ENCODE results near the gene KIDINS220.

The KIDINS220 gene

DNA sequence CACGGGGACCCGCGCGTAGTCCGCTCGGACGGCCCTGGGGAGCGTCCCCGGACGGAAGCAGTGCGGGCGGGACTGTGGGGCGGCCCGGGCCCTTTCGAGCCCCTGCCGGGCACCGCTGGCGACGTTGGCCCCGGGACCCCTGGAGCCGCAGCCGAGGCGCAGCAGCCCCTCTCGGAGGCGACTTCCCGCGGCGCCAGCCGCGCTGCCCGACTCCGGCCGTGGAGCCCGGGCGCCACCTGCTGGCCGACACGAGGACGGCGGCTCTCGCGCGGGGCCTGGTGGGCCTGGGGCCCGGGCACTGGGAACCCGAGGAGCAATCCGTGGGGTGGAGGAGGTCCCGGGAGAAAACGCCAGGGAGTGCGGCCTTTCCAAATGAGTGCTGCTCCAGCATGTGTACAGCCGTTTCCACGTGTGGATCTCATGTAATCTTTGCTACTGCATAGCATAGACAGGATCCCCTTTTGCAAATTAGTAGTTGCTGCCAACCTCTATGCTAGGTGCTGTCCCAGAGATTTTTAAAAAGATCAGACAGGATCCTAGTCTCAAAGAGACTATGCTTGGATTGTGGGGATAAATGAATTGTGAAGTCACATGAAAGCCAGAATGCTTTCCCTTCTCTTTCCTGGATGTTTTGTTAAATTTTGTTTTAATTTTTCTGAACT lies 151.6 kb downstream of the KIDINS220 start:
- peak; percentile 78 for DNase-seq

DNA sequence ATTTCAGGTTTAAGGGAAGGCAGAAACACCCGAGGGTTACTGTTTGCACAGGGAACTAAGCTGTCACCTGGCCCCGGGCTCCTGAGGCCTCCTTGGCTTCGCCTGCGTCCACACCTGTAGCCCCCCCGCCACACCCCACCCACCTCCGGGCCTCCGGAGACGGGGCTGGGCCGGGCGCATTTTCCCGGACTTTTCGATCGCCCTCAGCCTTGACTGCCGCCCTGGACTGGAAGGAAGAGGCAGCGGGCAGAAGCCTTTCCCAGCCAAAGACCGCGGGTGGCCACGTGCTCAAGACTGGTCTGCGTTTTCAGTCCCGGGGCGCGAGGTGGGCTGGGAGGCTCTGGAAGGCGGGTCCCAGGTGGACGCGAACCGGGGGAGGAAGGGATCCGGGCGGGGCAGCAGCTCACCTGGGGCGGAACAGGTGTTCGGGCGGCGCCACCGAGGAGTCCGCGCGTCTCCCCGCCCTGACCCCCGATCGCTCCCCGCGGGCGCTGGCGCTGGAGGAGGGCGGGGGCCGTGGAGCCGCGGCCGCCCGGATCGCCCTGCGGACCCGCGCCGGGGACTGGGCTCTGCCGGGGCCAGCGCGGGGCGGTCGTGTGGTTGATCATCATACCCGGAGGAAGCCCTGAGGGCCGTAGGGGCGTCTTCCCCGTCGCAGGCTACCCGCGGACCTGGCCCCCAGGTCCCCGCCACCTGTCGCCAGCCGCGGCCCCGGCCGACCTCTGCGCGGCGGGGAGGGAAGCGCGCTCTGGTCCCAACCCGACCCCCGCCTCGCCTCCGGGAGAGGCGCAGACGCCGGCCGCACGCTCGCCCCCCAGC lies 152.3 kb downstream of the KIDINS220 start:
- peak; percentile 49 for DNase-seq

DNA sequence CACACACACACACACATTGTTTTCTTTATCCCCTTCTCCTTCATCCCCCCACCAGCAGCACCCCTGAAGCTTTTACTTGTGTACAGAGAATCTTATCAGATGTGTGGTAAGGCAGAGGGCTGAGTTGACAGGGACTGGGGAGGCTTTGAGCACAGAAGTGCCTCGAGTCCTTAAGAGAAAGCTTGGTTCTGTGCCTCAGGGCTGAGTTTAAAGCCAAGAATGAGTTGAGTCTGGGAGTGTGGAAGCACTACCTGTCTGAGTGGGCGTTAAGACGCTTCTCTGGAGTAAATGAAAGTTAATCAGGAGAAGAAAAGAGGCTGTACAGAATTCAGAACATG lies 152.9 kb downstream of the KIDINS220 start:
- DNase-seq: peak; percentile 63

GRCh38 chr2:8682719-8683667 lies 154.4 kb downstream of the KIDINS220 start:
- DNase-seq: peak; percentile 54

DNA sequence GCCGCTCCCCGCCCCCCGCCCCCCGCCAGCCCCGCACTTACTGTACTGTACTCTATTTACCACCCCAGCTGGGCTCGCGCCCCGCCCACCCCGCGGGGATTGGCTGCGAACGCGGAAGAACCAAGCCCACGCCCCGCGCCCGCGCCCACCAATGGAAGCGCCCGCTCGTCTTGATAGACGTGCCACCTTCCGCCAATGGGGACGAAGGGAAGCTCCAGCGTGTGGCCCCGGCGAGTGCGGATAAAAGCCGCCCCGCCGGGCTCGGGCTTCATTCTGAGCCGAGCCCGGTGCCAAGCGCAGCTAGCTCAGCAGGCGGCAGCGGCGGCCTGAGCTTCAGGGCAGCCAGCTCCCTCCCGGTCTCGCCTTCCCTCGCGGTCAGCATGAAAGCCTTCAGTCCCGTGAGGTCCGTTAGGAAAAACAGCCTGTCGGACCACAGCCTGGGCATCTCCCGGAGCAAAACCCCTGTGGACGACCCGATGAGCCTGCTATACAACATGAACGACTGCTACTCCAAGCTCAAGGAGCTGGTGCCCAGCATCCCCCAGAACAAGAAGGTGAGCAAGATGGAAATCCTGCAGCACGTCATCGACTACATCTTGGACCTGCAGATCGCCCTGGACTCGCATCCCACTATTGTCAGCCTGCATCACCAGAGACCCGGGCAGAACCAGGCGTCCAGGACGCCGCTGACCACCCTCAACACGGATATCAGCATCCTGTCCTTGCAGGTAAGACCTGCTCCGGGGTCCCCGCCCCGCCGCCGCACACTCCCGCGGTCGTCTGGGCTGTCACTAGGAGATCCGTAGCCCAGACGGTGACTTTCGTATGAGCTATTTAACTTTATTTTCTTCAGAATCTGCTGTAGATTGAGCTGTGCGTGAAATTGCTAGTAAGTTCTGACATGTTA lies 155.4 kb downstream of the KIDINS220 start, which contains the start of gene ID2:
Gene ID2, plus strand, starts transcription at position 271 of the 907 bp plus-strand sequence. Its CDS starts 110 bp downstream, at position 381.
- peak; percentile 99 for DNase-seq

- DNase-seq: peak; percentile 73
Measured at GRCh38 chr2:8680822-8681760, 156.3 kb downstream of the KIDINS220 start.

GRCh38 chr2:8679827-8680731 lies 157.3 kb downstream of the KIDINS220 start:
- peak; percentile 21 for DNase-seq

GRCh38 chr2:8679567-8679826 lies 157.9 kb downstream of the KIDINS220 start:
- no peak for DNase-seq

Data from CD4-positive, alpha-beta T cell treated with Interleukin-17A for 1 hour (primary cell).